HG02884 (cell line): ENCODE measurements around the gene GLRA3.
"Not testable (repeated sequence)": the region's sequence is repeated elsewhere in the genome, so short reads cannot be mapped to it uniquely, and the experiment has no call there.

Experiments
- ATAC-seq: cut with Tn5 transposase; IDR thresholded peaks from one replicate; pipeline ENCODE4 v1.9.1; 2021; ENCODE audit warnings: mild to moderate bottlenecking, moderate library complexity; ENCODE audit not compliant: unreplicated experiment

GLRA3 gene

GRCh38 chr4:174828845-174829701, at the start of gene GLRA3:
TSS of gene GLRA3 (minus strand) at chr4:174829247. CDS start at chr4:174828811, 436 bp downstream.
- peak; percentile 52 for ATAC-seq

- no peak for ATAC-seq
Measured at GRCh38 chr4:174874898-174875297, 45.9 kb upstream of the GLRA3 start.

GRCh38 chr4:174873931-174874330, 44.9 kb upstream of the GLRA3 start:
- no peak for ATAC-seq

- ATAC-seq: not testable (repeated sequence)
Measured at GRCh38 chr4:174873146-174873545, 44.1 kb upstream of the GLRA3 start.

- no peak for ATAC-seq
Measured at GRCh38 chr4:174871407-174871806, 42.4 kb upstream of the GLRA3 start.

- ATAC-seq: no peak
Measured at GRCh38 chr4:174870311-174870710, 41.3 kb upstream of the GLRA3 start.

- no peak for ATAC-seq
Measured at GRCh38 chr4:174869339-174869738, 40.3 kb upstream of the GLRA3 start.

- ATAC-seq: no peak
Measured at GRCh38 chr4:174867903-174868302, 38.9 kb upstream of the GLRA3 start.

- no peak for ATAC-seq
Measured at GRCh38 chr4:174865418-174865985, 36.5 kb upstream of the GLRA3 start.

GRCh38 chr4:174864031-174864430, 35.0 kb upstream of the GLRA3 start:
- no peak for ATAC-seq

- ATAC-seq: no peak
Measured at GRCh38 chr4:174860588-174860987, 31.5 kb upstream of the GLRA3 start.

GRCh38 chr4:174859904-174860303, 30.9 kb upstream of the GLRA3 start:
- no peak for ATAC-seq

GRCh38 chr4:174856926-174857800, 28.1 kb upstream of the GLRA3 start:
- ATAC-seq: no peak

GRCh38 chr4:174855050-174855449, 26.0 kb upstream of the GLRA3 start:
- no peak for ATAC-seq

GRCh38 chr4:174853629-174854028, 24.6 kb upstream of the GLRA3 start:
- ATAC-seq: no peak

GRCh38 chr4:174848596-174848995, 19.5 kb upstream of the GLRA3 start:
- ATAC-seq: no peak

- no peak for ATAC-seq
Measured at GRCh38 chr4:174847801-174848427, 18.9 kb upstream of the GLRA3 start.

GRCh38 chr4:174835536-174835935, 6.5 kb upstream of the GLRA3 start:
- no peak for ATAC-seq

- no peak for ATAC-seq
Measured at GRCh38 chr4:174834477-174834876, 5.4 kb upstream of the GLRA3 start.

- no peak for ATAC-seq
Measured at GRCh38 chr4:174826660-174827059, 2.4 kb downstream of the GLRA3 start.

- no peak for ATAC-seq
Measured at GRCh38 chr4:174815282-174815681, 13.8 kb downstream of the GLRA3 start.
